GM12864 (cell line): ENCODE measurements around the gene KRTDAP.

Experiments
- DNase-seq: peaks from one replicate; pipeline ENCODE4 v3.0.0-alpha.2; 2011; ENCODE audit warnings: low read depth
- H3K4me3 ChIP-seq: 2 replicates; pipeline ENCODE4 v1.5.1; 2011; ENCODE audit warnings: mild to moderate bottlenecking, low read depth, low read length, control low read depth
- TF ChIP-seq, protein P1 (sequence below): IDR thresholded peaks from 2 replicates; pipeline ENCODE4 v1.5.1; 2011; ENCODE audit warnings: low read depth, mild to moderate bottlenecking, moderate library complexity, low read length, control low read depth, inconsistent platforms; ENCODE audit errors: missing control alignments

The KRTDAP gene

DNA sequence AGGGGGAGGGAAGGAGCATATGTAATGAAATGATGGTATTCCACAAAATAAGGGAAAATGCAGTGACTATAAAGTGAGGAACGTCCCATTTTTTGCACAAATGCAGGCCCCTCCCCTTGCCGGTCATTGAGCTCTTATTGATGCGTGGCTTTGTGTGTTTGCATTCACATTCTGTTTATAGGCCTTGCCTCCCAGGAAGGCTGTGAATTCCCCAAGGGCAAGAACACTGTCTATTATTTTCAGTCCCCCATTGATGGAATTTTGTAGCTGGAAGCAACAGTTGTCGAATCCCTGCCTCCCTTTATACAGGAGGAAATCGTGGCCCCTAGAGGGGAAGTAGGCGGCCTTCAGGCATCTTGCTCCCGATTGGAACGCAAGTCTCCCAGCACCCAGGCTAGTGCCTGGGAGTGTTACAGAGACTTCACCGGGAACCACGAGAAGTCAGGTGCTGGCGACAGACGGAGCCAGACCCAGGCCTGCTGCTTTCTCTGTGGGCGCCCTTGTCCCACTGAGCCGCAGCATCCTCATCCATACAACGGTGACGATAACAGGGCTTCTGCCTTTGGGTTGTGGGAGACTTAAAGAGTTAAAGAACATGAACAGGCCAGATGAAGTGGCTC is 31.0 kb upstream of the KRTDAP start:
- TF ChIP-seq, protein P1, sequence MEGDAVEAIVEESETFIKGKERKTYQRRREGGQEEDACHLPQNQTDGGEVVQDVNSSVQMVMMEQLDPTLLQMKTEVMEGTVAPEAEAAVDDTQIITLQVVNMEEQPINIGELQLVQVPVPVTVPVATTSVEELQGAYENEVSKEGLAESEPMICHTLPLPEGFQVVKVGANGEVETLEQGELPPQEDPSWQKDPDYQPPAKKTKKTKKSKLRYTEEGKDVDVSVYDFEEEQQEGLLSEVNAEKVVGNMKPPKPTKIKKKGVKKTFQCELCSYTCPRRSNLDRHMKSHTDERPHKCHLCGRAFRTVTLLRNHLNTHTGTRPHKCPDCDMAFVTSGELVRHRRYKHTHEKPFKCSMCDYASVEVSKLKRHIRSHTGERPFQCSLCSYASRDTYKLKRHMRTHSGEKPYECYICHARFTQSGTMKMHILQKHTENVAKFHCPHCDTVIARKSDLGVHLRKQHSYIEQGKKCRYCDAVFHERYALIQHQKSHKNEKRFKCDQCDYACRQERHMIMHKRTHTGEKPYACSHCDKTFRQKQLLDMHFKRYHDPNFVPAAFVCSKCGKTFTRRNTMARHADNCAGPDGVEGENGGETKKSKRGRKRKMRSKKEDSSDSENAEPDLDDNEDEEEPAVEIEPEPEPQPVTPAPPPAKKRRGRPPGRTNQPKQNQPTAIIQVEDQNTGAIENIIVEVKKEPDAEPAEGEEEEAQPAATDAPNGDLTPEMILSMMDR, result no peak
- DNase-seq, result no peak
- no peak overlapping the region for H3K4me3 ChIP-seq

DNA sequence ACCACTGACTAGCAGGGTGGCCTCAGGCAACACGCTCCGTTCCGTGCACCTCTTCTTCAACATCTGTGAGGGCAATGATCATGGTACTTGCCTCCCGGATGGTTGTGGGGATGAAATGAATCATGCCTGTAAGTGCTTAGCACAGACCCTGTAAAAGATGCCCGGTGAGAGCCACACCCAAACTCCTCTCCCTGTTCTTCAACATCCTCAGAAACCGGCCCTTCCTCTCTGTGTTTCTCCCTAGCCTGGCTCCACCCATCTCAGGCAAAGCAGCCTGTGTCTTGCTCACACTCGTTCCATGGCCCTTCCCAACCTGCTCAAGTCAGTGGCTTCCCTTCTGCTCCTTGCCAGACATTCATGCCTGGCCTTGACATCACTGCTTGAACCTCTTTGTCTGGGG is 29.0 kb upstream of the KRTDAP start:
- DNase-seq, result no peak
- no peak overlapping the region for H3K4me3 ChIP-seq
- TF ChIP-seq, protein P1, result no peak

GRCh38 chr19:35518313-35518712 is 28.0 kb upstream of the KRTDAP start:
- DNase-seq, result no peak
- no peak overlapping the region for H3K4me3 ChIP-seq
- TF ChIP-seq, protein P1, result no peak

DNA sequence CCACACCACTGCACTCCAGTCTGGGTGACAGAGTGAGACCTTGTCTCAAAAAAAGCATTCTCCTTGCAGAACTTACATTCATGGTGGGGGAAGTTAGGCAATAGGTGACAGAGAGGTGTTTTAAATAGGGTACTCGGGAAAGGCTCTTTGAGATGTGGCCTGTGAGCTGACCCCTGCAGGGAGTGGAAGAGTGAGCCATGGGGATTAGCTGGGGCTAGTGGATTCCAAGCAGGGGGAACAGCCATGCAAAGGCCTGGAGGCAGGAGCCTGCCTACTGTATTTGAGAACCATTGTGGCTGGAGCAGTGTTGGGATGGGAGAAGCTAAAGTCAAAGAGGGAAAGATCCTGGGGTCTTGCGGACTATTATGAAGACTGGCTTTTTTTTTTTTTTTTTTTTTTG is 27.1 kb upstream of the KRTDAP start:
- H3K4me3 ChIP-seq, result no peak overlapping the region
- TF ChIP-seq, protein P1, result no peak
- no peak for DNase-seq

GRCh38 chr19:35516310-35516709 is 26.0 kb upstream of the KRTDAP start:
- no peak overlapping the region for H3K4me3 ChIP-seq
- no peak for DNase-seq
- TF ChIP-seq, protein P1, result no peak

- DNase-seq, result no peak
- TF ChIP-seq, protein P1, result no peak
- H3K4me3 ChIP-seq, result no peak overlapping the region
Observed at GRCh38 chr19:35514282-35514809, 24.1 kb upstream of the KRTDAP start.

- no peak for DNase-seq
- TF ChIP-seq, protein P1, result peak; percentile 15
- no peak within 1 kb of the TSS for H3K4me3 ChIP-seq
Observed at GRCh38 chr19:35513628-35514281, 23.5 kb upstream of the KRTDAP start, which contains the start of gene DMKN. Gene DMKN (minus strand): TSS chr19:35513649. CDS start chr19:35513475, 174 bp downstream.
